ENCODE results near the gene RANBP9.

The RANBP9 gene

DNA sequence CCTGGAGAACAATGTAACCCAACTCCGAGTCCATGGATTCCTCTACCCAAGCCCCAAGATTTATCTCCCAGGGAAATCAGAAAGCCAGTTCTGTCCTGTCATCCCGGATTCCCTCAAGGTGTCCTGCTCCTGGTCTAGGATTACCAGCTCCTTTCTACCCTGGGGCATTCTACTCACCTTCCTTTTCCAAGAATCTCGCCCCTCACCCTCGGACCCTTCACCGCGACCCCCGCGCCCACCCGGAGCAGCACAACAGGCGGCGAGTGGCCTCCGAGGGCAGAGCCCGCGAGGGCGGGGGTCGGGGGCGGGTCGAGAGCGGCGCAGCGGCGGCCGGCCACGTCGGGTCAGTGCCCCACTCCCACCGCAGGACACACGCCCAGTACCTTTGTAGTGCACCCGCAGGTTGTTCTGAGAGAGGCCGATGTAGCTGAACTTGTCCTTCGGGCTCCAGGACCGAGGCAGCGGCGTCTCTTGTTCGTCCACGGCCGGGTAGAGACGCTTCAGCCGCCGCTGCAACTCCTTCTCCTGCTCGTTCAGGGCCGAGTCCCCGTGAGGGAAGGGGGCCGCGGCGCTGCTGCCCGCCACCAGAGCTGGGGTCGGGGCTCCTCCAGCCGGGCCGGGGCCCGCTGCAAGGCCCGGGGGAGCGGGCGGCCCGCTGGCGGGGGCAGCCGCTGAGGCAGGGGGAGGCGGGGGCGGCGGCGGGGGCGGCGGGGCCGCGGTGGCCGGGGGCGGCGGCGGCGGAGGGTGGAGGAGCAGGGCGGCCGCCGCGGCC is 897 bp downstream of the RANBP9 start:
- no peak for DNase-seq

DNA sequence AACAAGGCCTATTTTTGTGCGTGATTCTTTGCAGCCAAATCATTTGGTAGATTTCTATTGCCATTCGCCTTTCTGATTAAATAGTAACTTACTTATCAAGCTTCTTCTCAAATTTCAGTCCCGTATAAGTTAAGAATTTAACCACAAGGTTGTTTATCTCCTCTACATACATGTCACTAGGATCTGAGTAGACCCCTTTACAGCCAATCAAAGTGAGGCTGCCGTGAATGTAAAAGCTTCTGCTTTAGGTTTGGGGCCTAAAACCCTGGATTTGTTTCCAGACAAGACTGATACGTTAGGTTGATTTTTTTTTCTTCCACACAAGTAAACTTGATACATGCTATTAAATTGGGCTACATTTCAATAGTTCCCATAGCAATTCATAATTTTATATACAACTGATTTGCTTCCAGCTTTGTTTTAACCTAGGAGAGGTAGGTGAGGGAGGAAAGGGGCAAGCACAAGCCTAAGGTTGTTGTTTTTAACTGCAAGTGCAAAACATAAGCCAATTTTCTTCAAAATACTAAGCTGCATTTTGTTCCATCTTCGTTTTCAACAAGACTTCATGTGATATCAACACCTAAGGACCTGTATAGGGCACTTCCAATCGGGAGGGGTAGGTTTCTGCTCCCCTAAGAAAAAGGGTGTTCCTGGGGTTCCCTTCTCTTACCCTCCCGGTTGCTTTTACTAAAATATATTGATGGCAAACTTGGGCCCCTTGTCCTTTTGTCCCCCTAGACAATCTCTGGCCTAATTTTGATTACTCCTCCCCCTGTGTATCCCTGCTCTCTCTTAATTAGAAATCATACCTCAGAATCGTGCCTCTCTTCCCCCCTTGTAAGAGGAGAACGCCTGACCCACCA is 1.7 kb downstream of the RANBP9 start:
- DNase-seq, result no peak

DNA sequence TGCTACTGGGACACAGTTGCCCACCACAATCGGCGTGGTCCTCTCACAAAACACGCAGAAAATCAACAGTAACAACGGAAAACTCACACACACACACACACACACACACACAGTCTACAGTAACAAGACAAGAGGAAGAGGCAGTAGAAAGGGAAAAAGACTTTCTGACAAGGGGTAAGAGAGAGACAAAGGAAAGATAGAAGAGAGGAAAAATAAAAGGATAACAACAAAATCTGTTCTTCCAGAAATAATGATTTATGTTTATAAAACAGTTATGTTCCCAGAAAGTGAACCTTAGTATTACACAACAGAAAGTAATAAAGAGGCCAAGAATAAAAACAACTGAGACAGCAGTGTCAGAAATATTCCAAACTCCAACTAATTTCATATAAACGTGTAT is 2.9 kb downstream of the RANBP9 start:
- DNase-seq, result no peak

DNA sequence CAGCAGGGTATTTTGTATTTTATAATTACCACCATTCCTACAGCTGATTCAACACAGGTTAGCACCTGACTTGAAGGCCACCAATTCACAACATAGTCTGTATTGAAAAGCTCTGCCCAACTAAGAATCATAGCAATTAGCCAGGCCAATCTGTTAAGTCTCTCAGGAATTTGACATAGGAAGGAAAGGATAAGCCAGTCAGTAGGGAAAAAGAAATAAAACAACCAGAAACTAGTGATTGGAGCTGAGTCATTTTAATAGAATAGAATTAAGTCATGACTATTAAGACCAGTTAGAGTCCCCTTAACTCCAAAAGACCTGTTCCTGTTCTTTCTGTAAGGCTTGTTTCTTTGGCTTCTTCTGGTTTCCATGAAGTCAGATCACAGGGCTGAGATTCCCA is 8.1 kb downstream of the RANBP9 start:
- DNase-seq, result no peak

DNA sequence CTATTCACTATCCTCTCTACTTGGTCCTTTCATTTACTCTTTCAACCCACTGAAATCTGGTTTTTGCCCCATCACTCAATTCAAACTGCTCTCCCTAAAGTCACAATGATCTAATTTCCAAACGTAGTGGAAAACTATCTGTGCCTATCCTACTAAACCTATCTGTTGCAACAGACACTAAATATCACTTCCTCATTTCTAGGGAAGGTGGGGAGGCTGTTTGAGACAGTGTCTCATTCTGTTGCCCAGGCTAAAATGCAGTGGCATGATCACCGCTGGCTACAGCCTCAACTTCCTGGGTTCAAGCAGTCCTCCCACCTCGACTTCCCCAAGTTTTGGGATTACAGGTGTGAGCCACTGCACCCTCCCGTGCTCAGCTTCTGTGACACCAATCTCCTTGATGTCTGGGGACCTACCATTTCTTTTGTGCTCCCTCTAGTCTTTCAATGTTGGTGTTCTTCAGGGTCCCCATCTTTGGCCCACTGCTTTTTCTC is 8.8 kb downstream of the RANBP9 start:
- DNase-seq, result no peak

DNA sequence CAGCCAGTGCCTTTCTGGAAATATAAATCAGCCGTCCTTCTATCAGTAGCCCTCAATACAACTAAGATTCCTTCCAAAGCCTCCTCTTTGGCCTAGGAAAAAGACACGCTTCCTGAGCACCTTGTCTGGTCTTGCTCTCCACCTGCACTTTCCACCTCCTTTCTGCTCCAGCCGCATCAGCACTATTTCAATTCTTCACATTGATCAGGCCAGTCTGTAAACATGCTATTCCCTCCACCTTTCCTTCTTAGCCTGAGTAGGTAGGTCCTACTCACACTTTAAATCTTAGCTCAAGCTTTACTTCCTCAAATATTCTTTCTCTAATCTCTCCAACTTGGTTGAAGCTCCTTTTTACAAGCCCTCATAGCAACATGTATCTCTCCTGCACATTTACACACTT is 11.4 kb downstream of the RANBP9 start:
- DNase-seq, result no peak

DNA sequence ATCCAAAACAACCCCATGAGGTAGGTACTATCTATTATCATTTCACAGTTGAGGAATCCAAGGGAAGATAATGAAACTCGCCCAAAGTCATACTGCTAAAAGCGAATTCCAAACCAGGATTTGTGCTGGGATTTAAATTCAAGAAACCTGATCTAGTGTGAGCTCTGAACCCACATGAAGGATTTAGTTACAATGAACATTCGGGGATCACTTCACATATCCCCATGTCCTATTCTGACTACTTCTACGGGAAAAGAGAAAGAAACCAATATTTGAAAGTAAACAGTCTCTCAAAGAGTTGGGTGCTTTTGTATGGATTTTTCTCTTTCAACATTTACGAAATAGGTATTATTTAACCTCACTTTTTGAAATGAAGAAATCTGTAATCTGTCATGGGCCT is 12.9 kb downstream of the RANBP9 start:
- DNase-seq, result no peak

DNA sequence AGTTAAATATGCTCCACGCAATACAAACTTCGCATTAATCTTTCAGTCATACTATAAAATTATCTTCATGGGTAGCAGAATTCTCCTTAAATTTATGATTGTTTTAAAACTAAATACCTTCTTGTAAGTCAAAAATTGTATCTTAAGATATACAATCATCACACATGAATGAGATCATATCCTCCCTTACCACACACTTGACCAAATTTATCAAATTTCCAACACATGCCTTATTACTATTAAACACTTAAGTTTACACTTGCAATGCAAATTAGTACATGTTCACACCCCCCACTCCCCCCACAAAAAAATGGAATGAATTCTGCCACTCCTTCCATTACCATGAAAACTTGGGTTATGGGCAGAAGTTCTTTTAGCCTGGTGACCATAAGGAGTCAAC is 13.8 kb downstream of the RANBP9 start:
- no peak for DNase-seq

DNA sequence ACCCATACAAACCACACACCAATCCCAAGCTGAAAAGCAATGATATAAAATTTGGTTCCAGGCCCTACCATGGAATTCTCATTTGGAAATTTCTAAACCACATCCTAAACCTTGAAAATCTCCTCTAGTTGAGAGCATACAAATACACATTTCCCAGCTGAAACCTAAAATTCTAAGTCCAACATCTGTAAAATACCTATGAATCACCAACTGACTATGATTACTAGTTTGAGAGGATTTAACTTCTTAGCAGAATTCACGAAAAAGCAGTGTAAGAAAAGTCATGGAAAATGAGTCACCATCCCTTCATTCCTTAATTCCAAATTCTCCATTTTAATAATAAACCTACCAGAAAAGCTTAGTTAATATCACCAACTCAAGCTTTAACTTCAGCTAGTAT is 15.4 kb downstream of the RANBP9 start:
- DNase-seq, result no peak

DNA sequence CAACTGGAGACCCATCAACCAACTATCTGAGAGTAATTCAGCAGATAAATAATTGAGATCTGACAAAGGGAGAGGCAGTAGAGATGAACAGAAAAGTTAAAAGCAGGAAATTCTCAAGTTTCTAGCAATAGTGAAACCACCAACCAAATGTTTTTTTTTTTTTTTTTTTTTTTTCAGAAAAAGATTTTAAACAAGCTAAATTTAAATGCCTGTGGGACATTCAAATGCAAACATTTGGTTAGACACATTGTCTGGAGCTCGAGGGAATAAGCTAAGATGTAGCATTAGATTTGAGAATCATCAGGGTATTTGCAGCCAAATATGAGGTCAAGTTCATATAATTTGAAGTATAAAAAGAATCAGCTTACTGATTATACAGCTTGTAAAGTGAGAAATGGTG is 16.4 kb downstream of the RANBP9 start:
- DNase-seq, result no peak

DNA sequence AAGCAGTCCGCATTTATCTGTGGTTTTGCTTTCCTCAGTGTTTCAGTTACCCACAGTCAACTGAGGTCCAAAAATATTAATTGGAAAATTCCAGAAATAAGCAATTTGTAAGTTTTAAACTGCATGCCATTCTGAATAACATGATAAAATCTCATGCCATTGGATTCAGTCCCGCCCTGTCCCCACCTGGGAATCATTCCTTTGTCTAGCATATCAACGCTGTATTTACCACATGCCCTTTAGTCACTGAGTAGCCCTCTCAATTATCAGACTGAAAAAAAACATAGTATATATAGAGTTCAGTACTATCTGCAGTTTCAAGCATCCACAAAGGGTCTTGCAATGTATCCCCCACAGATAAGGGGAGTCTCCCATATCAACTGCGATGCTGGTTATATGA is 17.1 kb downstream of the RANBP9 start:
- DNase-seq, result no peak

DNA sequence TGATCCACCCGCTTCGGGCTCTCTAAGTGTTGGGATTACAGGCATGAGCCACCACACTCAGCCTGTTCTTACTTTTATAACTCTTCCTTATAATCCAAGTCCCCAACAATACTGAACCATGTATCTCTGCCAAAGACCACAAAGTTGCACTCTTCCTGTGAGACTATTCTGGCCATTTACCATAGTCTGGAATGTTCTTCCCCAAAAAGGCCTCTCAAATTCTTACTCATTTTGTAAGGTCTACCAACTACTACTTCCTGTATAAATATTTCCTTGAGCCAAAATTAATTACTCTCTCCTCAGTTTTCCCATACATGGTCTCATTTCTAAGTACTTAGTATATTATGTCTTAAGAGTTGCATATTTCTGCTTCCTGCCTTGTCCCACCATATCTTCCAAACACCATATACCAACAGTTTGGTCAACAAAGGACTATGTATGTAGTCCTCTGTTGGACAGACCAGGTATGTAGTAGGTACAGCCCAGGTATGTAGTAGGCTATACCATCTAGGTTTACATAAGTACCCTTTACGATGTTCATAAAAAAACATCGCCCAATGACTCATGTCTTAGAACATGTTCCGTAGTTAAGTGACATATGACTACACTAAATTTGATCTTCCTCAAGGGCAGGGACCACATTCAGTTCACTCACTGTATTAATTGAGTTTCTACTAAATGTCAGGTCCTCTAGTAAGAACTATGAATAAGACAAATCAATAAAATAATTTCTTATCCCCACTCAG is 22.0 kb downstream of the RANBP9 start:
- DNase-seq, result no peak

DNA sequence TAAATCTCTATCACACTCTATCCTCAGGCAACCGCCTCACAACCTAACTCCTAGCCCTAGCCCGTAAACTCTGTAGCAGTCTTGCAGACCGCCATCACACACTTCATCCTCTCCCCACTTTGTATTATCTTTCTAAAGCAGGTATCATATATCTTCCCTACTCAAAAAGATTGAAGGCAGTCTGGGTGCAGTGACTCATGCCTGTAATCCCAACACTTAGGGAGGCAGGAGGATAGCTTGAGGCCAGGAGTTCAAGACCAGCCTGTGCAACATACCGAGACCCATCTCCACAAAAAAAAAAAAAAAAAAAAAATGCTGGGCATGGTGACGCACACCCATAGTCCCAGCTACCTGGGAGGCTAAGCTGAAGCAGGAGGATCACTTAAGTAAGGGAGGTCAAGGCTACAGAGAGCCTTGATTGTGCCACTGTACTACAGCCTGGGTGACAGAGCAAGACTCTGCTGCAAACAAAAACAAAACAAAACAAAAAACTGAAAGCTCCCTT is 22.9 kb downstream of the RANBP9 start:
- DNase-seq, result no peak

DNA sequence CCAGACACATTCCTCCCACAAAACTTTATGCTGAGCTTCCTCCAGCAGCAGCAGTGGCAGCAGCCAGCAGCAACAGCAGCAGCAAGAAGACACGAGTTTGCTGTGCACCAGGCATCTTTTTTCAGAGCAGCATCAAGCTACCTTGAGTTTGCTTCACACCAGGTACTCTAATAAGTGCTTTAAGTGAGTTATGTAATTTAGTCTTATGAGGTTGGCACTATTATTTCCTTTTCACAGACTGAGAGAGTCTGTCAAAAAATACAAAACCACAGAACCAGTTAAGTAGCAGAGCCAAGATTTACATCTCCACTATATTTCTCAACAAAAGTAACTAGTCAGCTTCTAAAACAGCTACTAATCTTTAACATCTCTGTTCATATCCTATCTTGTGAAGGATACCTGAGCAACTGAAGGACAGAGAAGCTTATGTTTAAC is 23.7 kb downstream of the RANBP9 start:
- DNase-seq, result no peak

DNA sequence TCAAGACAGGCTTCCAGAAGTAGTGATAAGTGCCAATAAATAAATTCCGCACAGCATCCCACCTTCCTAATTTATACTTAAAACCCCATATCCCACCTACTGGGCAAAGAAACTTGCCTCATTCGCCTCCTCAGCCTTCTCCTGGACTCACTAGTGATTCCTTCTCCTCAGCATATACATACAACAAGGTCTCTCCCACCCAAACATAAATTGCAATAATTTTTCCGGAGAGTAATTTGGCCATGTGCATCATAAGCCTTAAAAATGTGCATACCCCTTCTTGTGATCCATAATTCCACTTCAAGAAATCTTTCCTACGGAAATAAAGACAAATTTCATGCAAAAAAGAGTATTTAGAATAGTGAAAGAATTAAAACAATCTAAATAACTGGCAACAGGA is 26.8 kb downstream of the RANBP9 start:
- DNase-seq, result no peak

DNA sequence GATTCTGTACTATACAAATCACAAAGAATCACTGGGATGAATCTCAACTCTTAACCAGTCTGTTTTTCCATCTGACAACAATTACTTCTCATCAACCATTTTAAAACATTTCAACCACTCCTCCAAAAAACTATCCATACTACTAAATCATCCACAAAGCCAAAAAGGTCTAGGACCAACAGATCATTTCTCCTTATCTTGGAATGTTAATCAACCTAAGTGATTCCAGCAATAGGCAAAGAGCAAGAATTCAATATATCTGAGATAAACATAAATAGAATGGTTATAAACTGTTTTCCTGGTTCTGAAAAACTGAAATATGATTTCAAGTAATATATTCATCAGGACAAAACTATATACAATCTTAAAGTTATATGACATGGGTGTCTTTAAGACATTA is 28.6 kb downstream of the RANBP9 start:
- no peak for DNase-seq

DNA sequence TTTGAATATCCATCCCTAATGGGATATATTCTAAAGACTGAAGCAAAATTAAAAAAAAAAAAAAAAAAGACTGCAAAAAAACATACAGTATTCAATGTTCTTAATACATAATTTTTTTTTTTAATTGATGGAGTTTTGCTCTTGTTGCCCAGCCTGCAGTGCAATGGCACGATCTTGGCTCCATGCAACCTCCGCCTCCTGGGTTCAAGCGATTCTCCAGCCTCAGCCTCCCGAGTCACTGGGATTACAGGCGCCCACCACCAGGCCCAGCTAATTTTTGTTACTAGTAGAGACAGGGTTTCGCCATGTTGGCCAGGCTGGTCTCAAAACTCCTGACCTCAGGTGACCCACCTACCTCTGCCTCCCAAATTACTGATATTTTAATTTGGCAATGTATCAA is 29.3 kb downstream of the RANBP9 start:
- no peak for DNase-seq

DNA sequence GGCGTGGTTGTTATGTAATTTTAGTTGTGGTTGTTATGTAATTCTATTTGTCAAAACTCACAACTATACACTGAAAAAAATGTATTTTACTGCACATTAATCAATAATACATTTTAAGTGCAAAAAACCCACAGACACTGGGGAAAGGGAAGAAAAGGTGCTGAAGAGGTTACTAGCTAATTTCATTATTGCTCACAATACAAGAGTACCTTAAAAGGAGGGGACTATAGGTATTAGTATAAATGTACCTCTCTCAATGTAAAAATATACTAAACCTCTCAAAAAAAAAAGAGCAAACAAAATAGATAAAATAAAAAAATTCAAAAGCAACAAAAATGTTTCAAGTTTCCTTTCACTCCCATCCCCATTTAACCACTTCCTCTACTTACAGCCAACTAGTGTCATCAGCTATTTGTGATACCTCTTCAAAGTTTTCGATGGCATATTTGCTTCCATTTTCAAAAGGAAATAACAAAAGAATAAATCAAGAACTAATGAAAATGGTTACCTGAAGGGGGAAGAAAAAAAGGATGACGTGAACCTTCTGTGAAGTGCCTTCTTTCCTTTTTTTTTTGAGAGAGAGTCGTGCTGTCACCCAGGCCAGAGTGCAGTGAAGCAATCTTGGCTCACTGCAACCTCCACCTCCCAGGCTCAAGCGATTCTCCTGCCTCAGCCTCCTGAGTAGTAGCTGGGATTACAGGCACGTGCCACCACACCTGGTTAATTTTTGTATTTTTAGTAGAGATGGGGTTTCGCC is 30.2 kb downstream of the RANBP9 start:
- no peak for DNase-seq

DNA sequence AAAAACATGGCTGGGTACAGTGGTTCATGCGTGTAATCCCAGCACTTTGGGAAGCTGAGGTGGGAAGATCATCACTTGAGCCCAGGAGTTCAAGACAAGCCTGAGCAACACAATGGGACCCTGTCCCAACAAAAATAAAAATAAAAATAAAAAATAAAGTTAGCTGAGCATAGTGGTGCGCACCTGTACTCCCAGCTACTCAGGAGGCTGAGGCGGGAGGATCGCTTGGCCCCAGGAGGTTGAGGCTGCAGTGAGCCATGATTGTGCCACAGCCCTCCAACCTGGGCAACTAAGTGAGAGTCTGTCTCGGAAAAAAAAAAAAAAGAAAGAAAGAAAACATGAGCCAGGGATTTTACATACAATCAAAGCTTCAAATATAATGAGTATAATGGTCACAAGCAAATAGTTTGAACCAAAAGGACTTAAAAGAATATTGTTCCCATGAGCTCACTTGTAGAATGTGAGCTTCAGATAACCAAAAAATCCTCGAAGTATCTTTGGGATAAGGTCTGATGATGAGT is 31.1 kb downstream of the RANBP9 start:
- no peak for DNase-seq

DNA sequence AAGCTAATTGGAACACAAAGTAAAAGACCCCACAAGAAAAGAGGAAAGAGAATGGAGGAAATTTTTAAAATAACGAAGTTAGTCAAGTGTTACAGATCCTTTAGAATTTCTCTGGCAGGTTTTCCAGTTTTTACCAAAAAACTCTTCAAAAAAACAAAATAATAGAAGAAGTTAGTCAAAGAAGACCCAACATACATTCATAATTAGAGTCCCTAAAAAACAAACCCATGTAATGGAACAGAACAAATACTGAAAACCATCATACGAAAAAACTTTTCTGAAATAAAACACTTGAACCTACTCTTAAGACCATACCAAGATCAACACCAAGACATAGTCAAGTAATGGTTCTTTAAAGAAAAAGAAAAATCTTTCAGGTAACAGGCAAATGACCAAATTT is 31.6 kb downstream of the RANBP9 start:
- DNase-seq, result no peak

DNA sequence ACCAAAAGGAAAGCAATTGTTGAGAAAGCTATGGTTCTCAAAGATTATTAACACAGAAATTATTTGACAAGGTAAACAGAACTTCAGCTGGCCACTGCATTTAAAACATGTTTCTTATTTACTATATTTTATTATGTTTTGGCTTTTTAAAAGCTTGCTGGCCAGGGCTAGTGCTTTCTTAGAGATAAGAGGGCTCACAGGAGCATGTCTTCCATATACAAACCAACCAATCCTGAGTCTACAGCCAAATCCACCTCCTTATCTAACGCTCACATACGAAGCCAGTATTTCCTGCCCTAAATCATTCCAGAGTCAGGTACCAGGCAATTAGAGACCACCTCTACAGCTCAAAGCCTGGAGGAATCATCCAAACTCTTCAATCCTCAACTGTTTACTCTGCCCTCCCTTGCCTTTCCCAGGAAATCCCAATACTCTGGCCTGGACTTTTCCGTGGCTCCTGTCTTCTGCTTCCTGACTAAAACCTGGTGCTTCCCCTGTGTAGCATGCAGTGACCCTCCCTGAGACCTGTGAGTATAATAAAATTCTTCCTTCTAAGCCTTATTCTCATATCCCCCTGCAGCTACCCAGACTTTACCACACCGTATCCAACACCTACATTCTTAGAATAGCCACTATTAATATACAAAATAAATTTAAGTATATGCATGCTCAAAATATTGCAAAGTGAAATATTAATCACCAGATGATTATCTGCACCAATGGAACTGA is 33.2 kb downstream of the RANBP9 start:
- no peak for DNase-seq

DNA sequence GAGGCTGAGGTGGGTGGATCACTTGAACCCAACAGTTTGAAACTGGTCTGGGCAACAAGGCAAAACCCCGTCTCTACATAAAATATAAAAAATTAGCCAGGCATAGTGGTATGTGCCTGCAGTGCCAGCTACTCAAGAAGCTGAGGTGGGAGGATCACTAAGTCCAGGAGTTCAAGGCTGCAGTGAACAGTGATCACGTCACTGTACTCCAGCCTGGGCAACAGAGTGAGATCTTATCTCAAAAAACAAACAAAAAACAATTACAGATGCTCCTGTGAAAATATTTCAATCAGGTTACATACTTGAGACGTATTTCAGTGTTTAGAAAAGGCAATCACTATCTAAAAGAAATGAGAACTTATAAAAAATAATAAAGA is 33.8 kb downstream of the RANBP9 start:
- no peak for DNase-seq

All from SHP77 (cell line).